ENCODE measurements around the gene SLC6A20. TPM values are rescaled to one million over a fixed set of nuclear protein-coding genes. Genes with fewer than 3 reads are reported as not detected.

SLC6A20 gene
- total RNA-seq, 1 donor from 2014 or later: 0.75 TPM

DNA sequence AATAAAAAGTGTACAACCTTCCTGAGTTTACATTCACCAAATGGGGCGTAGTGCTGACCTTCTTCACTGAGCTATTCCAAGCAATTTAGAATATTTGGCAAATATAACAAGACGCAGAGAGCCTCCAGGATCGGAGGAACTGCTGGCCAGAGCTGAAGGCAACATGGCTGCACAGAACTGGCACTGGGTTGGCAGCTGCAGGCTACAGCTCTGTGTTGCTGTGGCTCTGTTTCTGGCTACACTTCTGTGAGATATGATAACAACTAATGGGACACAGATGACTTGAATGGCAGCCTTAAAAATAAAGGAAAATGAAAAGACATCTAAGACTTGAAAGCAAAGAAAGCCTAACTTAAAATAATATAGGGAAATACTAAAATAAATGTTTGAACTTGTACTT lies 10.8 kb upstream of the SLC6A20 start:
- TF ChIP-seq, protein P1, sequence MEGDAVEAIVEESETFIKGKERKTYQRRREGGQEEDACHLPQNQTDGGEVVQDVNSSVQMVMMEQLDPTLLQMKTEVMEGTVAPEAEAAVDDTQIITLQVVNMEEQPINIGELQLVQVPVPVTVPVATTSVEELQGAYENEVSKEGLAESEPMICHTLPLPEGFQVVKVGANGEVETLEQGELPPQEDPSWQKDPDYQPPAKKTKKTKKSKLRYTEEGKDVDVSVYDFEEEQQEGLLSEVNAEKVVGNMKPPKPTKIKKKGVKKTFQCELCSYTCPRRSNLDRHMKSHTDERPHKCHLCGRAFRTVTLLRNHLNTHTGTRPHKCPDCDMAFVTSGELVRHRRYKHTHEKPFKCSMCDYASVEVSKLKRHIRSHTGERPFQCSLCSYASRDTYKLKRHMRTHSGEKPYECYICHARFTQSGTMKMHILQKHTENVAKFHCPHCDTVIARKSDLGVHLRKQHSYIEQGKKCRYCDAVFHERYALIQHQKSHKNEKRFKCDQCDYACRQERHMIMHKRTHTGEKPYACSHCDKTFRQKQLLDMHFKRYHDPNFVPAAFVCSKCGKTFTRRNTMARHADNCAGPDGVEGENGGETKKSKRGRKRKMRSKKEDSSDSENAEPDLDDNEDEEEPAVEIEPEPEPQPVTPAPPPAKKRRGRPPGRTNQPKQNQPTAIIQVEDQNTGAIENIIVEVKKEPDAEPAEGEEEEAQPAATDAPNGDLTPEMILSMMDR (IDR thresholded peaks at IDR 0.05; ENCODE audit: insufficient read depth, low read length, poor library complexity, severe bottlenecking): no peak
- Histone ChIP-seq H3K27me3 (ENCODE audit: control insufficient read depth, insufficient read depth, low read length) (no peaks in the 10 kb centered on the region), H3K36me3 (ENCODE audit: control insufficient read depth, insufficient read depth, low read length) (no peaks in the 10 kb centered on the region), H3K4me3 (ENCODE audit: low read depth, low read length) (no peak overlapping the region)
- DNase-seq (ENCODE audit: low read depth): no peak

- Histone ChIP-seq H3K36me3 (ENCODE audit: control insufficient read depth, insufficient read depth, low read length) (no peaks in the 10 kb centered on the region), H3K4me3 (ENCODE audit: low read depth, low read length) (no peak overlapping the region), H3K27me3 (ENCODE audit: control insufficient read depth, insufficient read depth, low read length) (no peaks in the 10 kb centered on the region)
- TF ChIP-seq, protein P1 (IDR thresholded peaks at IDR 0.05; ENCODE audit: insufficient read depth, low read length, poor library complexity, severe bottlenecking): no peak
- no peak for DNase-seq (ENCODE audit: low read depth)
These were observed 9.7 kb upstream of the SLC6A20 start for GRCh38 chr3:45806072-45806471.

- DNase-seq (ENCODE audit: low read depth): no peak
- TF ChIP-seq, protein P1 (IDR thresholded peaks at IDR 0.05; ENCODE audit: insufficient read depth, low read length, poor library complexity, severe bottlenecking): no peak
- H3K27me3 ChIP-seq (ENCODE audit: control insufficient read depth, insufficient read depth, low read length): no peaks in the 10 kb centered on the region
- H3K36me3 ChIP-seq (ENCODE audit: control insufficient read depth, insufficient read depth, low read length): no peaks in the 10 kb centered on the region
- no peak overlapping the region for H3K4me3 ChIP-seq (ENCODE audit: low read depth, low read length)
These were observed 7.1 kb upstream of the SLC6A20 start for GRCh38 chr3:45803252-45803935.

DNA sequence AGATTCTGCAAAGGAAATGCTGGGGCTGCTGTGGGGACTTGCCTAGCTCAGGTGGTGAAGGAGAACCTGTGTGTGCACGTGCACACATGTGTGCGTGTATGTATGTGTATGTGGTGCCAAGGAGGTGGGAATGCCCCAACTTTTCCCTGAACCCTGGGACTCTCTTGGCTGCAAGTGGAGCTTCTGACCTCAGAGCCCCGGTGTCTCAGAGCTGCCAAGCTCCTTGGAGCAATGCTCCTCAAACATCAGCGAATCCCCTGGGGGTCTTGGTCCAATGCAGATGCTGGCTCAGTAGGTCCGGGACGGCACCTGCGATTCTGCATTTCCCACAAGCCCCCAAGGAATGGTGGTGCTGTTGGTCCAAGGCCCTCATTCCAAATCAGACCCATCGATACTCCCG lies 5.8 kb upstream of the SLC6A20 start:
- Histone ChIP-seq H3K27me3 (ENCODE audit: control insufficient read depth, insufficient read depth, low read length) (no peaks in the 10 kb centered on the region), H3K36me3 (ENCODE audit: control insufficient read depth, insufficient read depth, low read length) (no peaks in the 10 kb centered on the region), H3K4me3 (ENCODE audit: low read depth, low read length) (no peak overlapping the region)
- no peak for DNase-seq (ENCODE audit: low read depth)
- TF ChIP-seq, protein P1 (IDR thresholded peaks at IDR 0.05; ENCODE audit: insufficient read depth, low read length, poor library complexity, severe bottlenecking): no peak

DNA sequence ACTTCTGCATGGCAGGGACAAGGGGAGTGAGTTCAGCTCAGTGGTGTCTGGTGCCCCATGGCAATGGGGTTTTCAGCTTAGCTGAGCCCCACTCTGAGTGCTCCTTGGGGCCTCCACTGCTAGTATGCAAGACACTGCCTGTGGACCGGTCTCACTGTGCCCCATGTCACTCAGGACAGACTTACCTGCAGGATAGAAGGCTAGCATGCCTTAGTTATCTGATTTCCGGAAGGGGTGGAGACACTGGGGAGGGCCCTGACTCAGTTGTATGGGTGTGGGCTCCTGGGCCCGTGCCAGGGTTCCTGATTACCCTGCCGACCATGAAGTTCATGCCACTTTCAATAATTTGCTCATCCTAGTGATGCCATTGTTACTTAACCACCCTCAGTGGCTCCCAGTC lies 4.3 kb upstream of the SLC6A20 start:
- no peak for DNase-seq (ENCODE audit: low read depth)
- Histone ChIP-seq H3K27me3 (ENCODE audit: control insufficient read depth, insufficient read depth, low read length) (peaks cover 9% of the 10 kb centered on the region), H3K4me3 (ENCODE audit: low read depth, low read length) (no peak overlapping the region), H3K36me3 (ENCODE audit: control insufficient read depth, insufficient read depth, low read length) (no peaks in the 10 kb centered on the region)
- TF ChIP-seq, protein P1 (IDR thresholded peaks at IDR 0.05; ENCODE audit: insufficient read depth, low read length, poor library complexity, severe bottlenecking): no peak

DNA sequence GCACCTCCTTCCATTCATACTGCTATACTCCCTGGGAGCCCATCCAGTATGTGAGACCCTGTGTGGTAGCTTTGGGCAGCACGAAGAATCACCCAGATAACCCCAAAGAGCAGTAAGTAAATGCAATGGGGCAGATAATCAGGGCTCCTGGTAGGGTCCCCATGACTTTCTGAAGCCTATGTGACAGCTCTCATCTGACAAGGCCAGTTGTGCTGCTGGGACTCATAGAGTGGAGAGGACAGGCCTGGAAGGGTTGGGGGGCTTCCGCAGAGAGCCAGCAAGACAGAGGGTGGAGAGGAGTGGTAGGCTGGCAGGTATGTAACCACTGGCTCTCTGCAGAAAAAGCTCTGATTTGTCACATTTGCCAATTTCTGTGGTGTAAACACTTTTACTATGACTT lies 3.2 kb upstream of the SLC6A20 start:
- DNase-seq (ENCODE audit: low read depth): no peak
- H3K27me3 ChIP-seq (ENCODE audit: control insufficient read depth, insufficient read depth, low read length): peaks cover 9% of the 10 kb centered on the region
- TF ChIP-seq, protein P1 (IDR thresholded peaks at IDR 0.05; ENCODE audit: insufficient read depth, low read length, poor library complexity, severe bottlenecking): no peak
- no peaks in the 10 kb centered on the region for H3K36me3 ChIP-seq (ENCODE audit: control insufficient read depth, insufficient read depth, low read length)
- H3K4me3 ChIP-seq (ENCODE audit: low read depth, low read length): no peak overlapping the region
